Keratinocyte (primary cell): Measurements from ENCODE around the gene CLTB.

Source experiments
- EZH2 ChIP-seq: IDR thresholded peaks from one replicate; pipeline ENCODE4 v1.6.1; 2012; ENCODE audit warnings: inconsistent platforms, mild to moderate bottlenecking, low read length, moderate library complexity
- TF ChIP-seq, protein P1 (sequence below), 3 experiments: IDR thresholded peaks in 1 of 3; conservative IDR thresholded peaks in 1 of 3; optimal IDR thresholded peaks in 1 of 3; 2 replicates in 2 of 3; 3 replicates in 1 of 3; pipeline versions ENCODE3 to v1.5.1; 2011; ENCODE audit warnings: low read length in 3 of 3, mild to moderate bottlenecking in 3 of 3, moderate library complexity in 2 of 3, control low read depth in 1 of 3, inconsistent platforms in 1 of 3; ENCODE audit not compliant: insufficient read depth in 2 of 3; ENCODE audit errors: extremely low read depth in 1 of 3

DNA sequence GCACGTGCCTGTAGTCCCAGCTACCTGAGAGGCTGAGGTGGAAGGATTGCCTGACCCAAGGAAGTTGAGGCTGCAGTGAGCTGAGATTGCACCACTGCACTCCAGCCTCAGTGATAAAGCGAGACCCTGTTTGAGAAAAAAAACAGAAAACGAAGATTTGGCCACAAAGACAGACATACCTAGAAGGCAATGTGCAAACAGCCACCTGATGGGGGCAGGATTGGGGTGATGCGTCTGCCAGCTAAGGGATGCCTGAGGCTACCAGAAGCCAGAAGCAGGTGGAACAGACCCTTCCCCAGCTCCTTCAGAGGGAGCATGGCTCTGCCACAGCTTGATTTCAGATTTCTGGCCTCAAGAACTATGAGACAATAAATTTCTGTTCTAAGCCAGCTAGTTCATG lies 24.9 kb downstream of the CLTB start:
- TF ChIP-seq, protein P1, sequence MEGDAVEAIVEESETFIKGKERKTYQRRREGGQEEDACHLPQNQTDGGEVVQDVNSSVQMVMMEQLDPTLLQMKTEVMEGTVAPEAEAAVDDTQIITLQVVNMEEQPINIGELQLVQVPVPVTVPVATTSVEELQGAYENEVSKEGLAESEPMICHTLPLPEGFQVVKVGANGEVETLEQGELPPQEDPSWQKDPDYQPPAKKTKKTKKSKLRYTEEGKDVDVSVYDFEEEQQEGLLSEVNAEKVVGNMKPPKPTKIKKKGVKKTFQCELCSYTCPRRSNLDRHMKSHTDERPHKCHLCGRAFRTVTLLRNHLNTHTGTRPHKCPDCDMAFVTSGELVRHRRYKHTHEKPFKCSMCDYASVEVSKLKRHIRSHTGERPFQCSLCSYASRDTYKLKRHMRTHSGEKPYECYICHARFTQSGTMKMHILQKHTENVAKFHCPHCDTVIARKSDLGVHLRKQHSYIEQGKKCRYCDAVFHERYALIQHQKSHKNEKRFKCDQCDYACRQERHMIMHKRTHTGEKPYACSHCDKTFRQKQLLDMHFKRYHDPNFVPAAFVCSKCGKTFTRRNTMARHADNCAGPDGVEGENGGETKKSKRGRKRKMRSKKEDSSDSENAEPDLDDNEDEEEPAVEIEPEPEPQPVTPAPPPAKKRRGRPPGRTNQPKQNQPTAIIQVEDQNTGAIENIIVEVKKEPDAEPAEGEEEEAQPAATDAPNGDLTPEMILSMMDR (optimal IDR thresholded peaks at IDR 0.05 in 1 of 3, IDR thresholded peaks at IDR 0.05 in 1 of 3, conservative IDR thresholded peaks at IDR 0.05 in 1 of 3; ENCODE audit: extremely low read depth in 1 of 3, insufficient read depth in 2 of 3, low read length in 3 of 3) = no peak
- TF ChIP-seq EZH2 = no peak
